Measurements from ENCODE around the gene CAST.
"Not testable (repeated sequence)": the region's sequence is repeated elsewhere in the genome, so short reads cannot be mapped to it uniquely, and the experiment has no call there.

CAST gene

GRCh38 chr5:96736937-96737336 lies 74.8 kb downstream of the CAST start:
- Histone ChIP-seq H3K27me3 (replicated peaks; ENCODE audit: control insufficient read depth, insufficient read depth, low read length, poor library complexity, severe bottlenecking) (no peaks in the 10 kb centered on the region), H3K9me3 (ENCODE audit: control insufficient read depth, low read length) (no peaks in the 10 kb centered on the region), H3K4me1 (ENCODE audit: control insufficient read depth, insufficient read depth, low read length, poor library complexity, severe bottlenecking) (no peaks in the 10 kb centered on the region), H3K36me3 (ENCODE audit: control insufficient read depth, insufficient read depth, low read length) (peaks cover 49% of the 10 kb centered on the region), H3K4me3 (ENCODE audit: insufficient read depth, low read depth, low read length, poor library complexity, severe bottlenecking) (no peak overlapping the region), H3K27ac (ENCODE audit: insufficient read depth, low read length, poor library complexity, severe bottlenecking) (no peak overlapping the region)
- no peak for DNase-seq

GRCh38 chr5:96741106-96741505 lies 78.9 kb downstream of the CAST start:
- no peak overlapping the region for H3K4me3 ChIP-seq (ENCODE audit: insufficient read depth, low read depth, low read length, poor library complexity, severe bottlenecking)
- no peaks in the 10 kb centered on the region for H3K27me3 ChIP-seq (replicated peaks; ENCODE audit: control insufficient read depth, insufficient read depth, low read length, poor library complexity, severe bottlenecking)
- DNase-seq: no peak
- no peak overlapping the region for H3K27ac ChIP-seq (ENCODE audit: insufficient read depth, low read length, poor library complexity, severe bottlenecking)
- peaks cover 86% of the 10 kb centered on the region for H3K36me3 ChIP-seq (ENCODE audit: control insufficient read depth, insufficient read depth, low read length)
- no peaks in the 10 kb centered on the region for H3K9me3 ChIP-seq (ENCODE audit: control insufficient read depth, low read length)
- no peaks in the 10 kb centered on the region for H3K4me1 ChIP-seq (ENCODE audit: control insufficient read depth, insufficient read depth, low read length, poor library complexity, severe bottlenecking)

- no peak overlapping the region for H3K27ac ChIP-seq (ENCODE audit: insufficient read depth, low read length, poor library complexity, severe bottlenecking)
- peaks cover 90% of the 10 kb centered on the region for H3K36me3 ChIP-seq (ENCODE audit: control insufficient read depth, insufficient read depth, low read length)
- no peaks in the 10 kb centered on the region for H3K9me3 ChIP-seq (ENCODE audit: control insufficient read depth, low read length)
- DNase-seq: no peak
- H3K4me3 ChIP-seq (ENCODE audit: insufficient read depth, low read depth, low read length, poor library complexity, severe bottlenecking): no peak overlapping the region
- H3K4me1 ChIP-seq (ENCODE audit: control insufficient read depth, insufficient read depth, low read length, poor library complexity, severe bottlenecking): no peaks in the 10 kb centered on the region
- no peaks in the 10 kb centered on the region for H3K27me3 ChIP-seq (replicated peaks; ENCODE audit: control insufficient read depth, insufficient read depth, low read length, poor library complexity, severe bottlenecking)
Measured at GRCh38 chr5:96741891-96742309, 79.7 kb downstream of the CAST start.

- Histone ChIP-seq H3K27me3 (replicated peaks; ENCODE audit: control insufficient read depth, insufficient read depth, low read length, poor library complexity, severe bottlenecking) (no peaks in the 10 kb centered on the region), H3K4me1 (ENCODE audit: control insufficient read depth, insufficient read depth, low read length, poor library complexity, severe bottlenecking) (no peaks in the 10 kb centered on the region), H3K27ac (ENCODE audit: insufficient read depth, low read length, poor library complexity, severe bottlenecking) (no peak overlapping the region), H3K9me3 (ENCODE audit: control insufficient read depth, low read length) (no peaks in the 10 kb centered on the region), H3K4me3 (ENCODE audit: insufficient read depth, low read depth, low read length, poor library complexity, severe bottlenecking) (no peak overlapping the region), H3K36me3 (ENCODE audit: control insufficient read depth, insufficient read depth, low read length) (peaks cover 91% of the 10 kb centered on the region)
- DNase-seq: no peak
Measured at GRCh38 chr5:96742538-96742937, 80.4 kb downstream of the CAST start.

GRCh38 chr5:96743065-96743768 lies 81.0 kb downstream of the CAST start:
- Histone ChIP-seq H3K4me1 (ENCODE audit: control insufficient read depth, insufficient read depth, low read length, poor library complexity, severe bottlenecking) (no peaks in the 10 kb centered on the region), H3K4me3 (ENCODE audit: insufficient read depth, low read depth, low read length, poor library complexity, severe bottlenecking) (no peak overlapping the region), H3K9me3 (ENCODE audit: control insufficient read depth, low read length) (no peaks in the 10 kb centered on the region), H3K27me3 (replicated peaks; ENCODE audit: control insufficient read depth, insufficient read depth, low read length, poor library complexity, severe bottlenecking) (no peaks in the 10 kb centered on the region), H3K27ac (ENCODE audit: insufficient read depth, low read length, poor library complexity, severe bottlenecking) (no peak overlapping the region), H3K36me3 (ENCODE audit: control insufficient read depth, insufficient read depth, low read length) (peaks cover 94% of the 10 kb centered on the region)
- no peak for DNase-seq

GRCh38 chr5:96743805-96744204 lies 81.6 kb downstream of the CAST start:
- H3K27me3 ChIP-seq (replicated peaks; ENCODE audit: control insufficient read depth, insufficient read depth, low read length, poor library complexity, severe bottlenecking): no peaks in the 10 kb centered on the region
- H3K4me3 ChIP-seq (ENCODE audit: insufficient read depth, low read depth, low read length, poor library complexity, severe bottlenecking): no peak overlapping the region
- DNase-seq: no peak
- H3K27ac ChIP-seq (ENCODE audit: insufficient read depth, low read length, poor library complexity, severe bottlenecking): no peak overlapping the region
- peaks cover 99% of the 10 kb centered on the region for H3K36me3 ChIP-seq (ENCODE audit: control insufficient read depth, insufficient read depth, low read length)
- no peaks in the 10 kb centered on the region for H3K4me1 ChIP-seq (ENCODE audit: control insufficient read depth, insufficient read depth, low read length, poor library complexity, severe bottlenecking)
- H3K9me3 ChIP-seq (ENCODE audit: control insufficient read depth, low read length): no peaks in the 10 kb centered on the region

GRCh38 chr5:96744218-96744617 lies 82.0 kb downstream of the CAST start:
- peaks cover 99% of the 10 kb centered on the region for H3K36me3 ChIP-seq (ENCODE audit: control insufficient read depth, insufficient read depth, low read length)
- H3K27me3 ChIP-seq (replicated peaks; ENCODE audit: control insufficient read depth, insufficient read depth, low read length, poor library complexity, severe bottlenecking); H3K27ac ChIP-seq (ENCODE audit: insufficient read depth, low read length, poor library complexity, severe bottlenecking); DNase-seq; H3K4me1 ChIP-seq (ENCODE audit: control insufficient read depth, insufficient read depth, low read length, poor library complexity, severe bottlenecking); H3K4me3 ChIP-seq (ENCODE audit: insufficient read depth, low read depth, low read length, poor library complexity, severe bottlenecking); H3K9me3 ChIP-seq (ENCODE audit: control insufficient read depth, low read length): not testable (repeated sequence)

GRCh38 chr5:96745025-96745424 lies 82.8 kb downstream of the CAST start:
- no peak overlapping the region for H3K4me3 ChIP-seq (ENCODE audit: insufficient read depth, low read depth, low read length, poor library complexity, severe bottlenecking)
- H3K36me3 ChIP-seq (ENCODE audit: control insufficient read depth, insufficient read depth, low read length): peaks cover 98% of the 10 kb centered on the region
- DNase-seq: no peak
- no peaks in the 10 kb centered on the region for H3K27me3 ChIP-seq (replicated peaks; ENCODE audit: control insufficient read depth, insufficient read depth, low read length, poor library complexity, severe bottlenecking)
- H3K4me1 ChIP-seq (ENCODE audit: control insufficient read depth, insufficient read depth, low read length, poor library complexity, severe bottlenecking): no peaks in the 10 kb centered on the region
- no peak overlapping the region for H3K27ac ChIP-seq (ENCODE audit: insufficient read depth, low read length, poor library complexity, severe bottlenecking)
- H3K9me3 ChIP-seq (ENCODE audit: control insufficient read depth, low read length): no peaks in the 10 kb centered on the region

- no peaks in the 10 kb centered on the region for H3K9me3 ChIP-seq (ENCODE audit: control insufficient read depth, low read length)
- no peak overlapping the region for H3K4me3 ChIP-seq (ENCODE audit: insufficient read depth, low read depth, low read length, poor library complexity, severe bottlenecking)
- H3K36me3 ChIP-seq (ENCODE audit: control insufficient read depth, insufficient read depth, low read length): peaks cover 93% of the 10 kb centered on the region
- DNase-seq: no peak
- H3K27ac ChIP-seq (ENCODE audit: insufficient read depth, low read length, poor library complexity, severe bottlenecking): no peak overlapping the region
- no peaks in the 10 kb centered on the region for H3K4me1 ChIP-seq (ENCODE audit: control insufficient read depth, insufficient read depth, low read length, poor library complexity, severe bottlenecking)
- no peaks in the 10 kb centered on the region for H3K27me3 ChIP-seq (replicated peaks; ENCODE audit: control insufficient read depth, insufficient read depth, low read length, poor library complexity, severe bottlenecking)
Measured at GRCh38 chr5:96745844-96746531, 83.8 kb downstream of the CAST start.

- H3K27me3 ChIP-seq (replicated peaks; ENCODE audit: control insufficient read depth, insufficient read depth, low read length, poor library complexity, severe bottlenecking): no peaks in the 10 kb centered on the region
Measured at GRCh38 chr5:96747720-96748119, 85.5 kb downstream of the CAST start.

More at GRCh38 chr5:96747720-96748119, 85.5 kb downstream of the CAST start:
- Histone ChIP-seq H3K9me3 (ENCODE audit: control insufficient read depth, low read length) (no peaks in the 10 kb centered on the region), H3K36me3 (ENCODE audit: control insufficient read depth, insufficient read depth, low read length) (peaks cover 83% of the 10 kb centered on the region), H3K4me1 (ENCODE audit: control insufficient read depth, insufficient read depth, low read length, poor library complexity, severe bottlenecking) (no peaks in the 10 kb centered on the region), H3K4me3 (ENCODE audit: insufficient read depth, low read depth, low read length, poor library complexity, severe bottlenecking) (no peak overlapping the region), H3K27ac (ENCODE audit: insufficient read depth, low read length, poor library complexity, severe bottlenecking) (no peak overlapping the region)
- DNase-seq: no peak

All from effector memory CD4-positive, alpha-beta T cell (primary cell).